GM12892 (cell line): ENCODE results near the gene STC2.

Experiments used
- POLR2A ChIP-seq: IDR thresholded peaks from 2 replicates; pipeline ENCODE4 v1.6.1; 2011; ENCODE audit warnings: low read depth, low read length, control low read depth
- POLR2AphosphoS5 ChIP-seq: IDR thresholded peaks from 2 replicates; pipeline ENCODE4 v1.6.1; 2011; ENCODE audit warnings: low read depth, low read length, control low read depth
- TAF1 ChIP-seq: IDR thresholded peaks from 2 replicates; pipeline ENCODE4 v1.6.1; 2011; ENCODE audit warnings: low read depth, mild to moderate bottlenecking, control low read depth, low read length, borderline replicate concordance

GRCh38 chr5:173274771-173275170 lies 53.4 kb downstream of the STC2 start:
- TF ChIP-seq POLR2AphosphoS5 (no peak), POLR2A (no peak), TAF1 (no peak)
